RKO (cell line): ENCODE data around the gene REC8.
"Not testable (repeated sequence)": the region's sequence is repeated elsewhere in the genome, so short reads cannot be mapped to it uniquely, and the experiment has no call there.

ENCODE experiments used
- DNase-seq: peaks from one replicate; pipeline ENCODE4 v3.0.0-alpha.2; 2016; ENCODE audit warnings: low spot score

Gene REC8

DNA sequence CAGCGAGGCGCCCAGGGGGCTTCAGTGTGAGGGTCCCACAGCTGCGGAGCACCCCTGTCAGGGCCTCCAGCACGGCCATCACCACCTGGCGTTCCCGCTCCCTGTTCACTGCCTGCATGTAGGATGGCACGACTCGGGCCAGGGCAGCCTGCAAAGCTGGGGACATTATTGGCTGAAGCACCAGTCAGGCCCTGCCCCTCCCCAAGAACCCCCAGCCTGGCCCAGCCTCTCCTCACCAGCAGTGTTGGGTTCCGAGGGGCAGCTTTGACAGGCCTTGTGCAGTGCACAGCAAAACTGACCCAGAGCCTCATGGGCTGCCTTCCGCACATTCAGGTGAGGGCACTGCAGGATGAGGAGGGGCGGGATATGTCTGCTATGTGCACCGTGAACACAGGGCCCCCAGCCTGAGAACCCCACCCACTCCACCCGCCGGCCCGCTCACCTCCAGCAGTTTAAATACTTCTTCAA, 11.2 kb downstream of the REC8 start:
- no peak for DNase-seq

DNA sequence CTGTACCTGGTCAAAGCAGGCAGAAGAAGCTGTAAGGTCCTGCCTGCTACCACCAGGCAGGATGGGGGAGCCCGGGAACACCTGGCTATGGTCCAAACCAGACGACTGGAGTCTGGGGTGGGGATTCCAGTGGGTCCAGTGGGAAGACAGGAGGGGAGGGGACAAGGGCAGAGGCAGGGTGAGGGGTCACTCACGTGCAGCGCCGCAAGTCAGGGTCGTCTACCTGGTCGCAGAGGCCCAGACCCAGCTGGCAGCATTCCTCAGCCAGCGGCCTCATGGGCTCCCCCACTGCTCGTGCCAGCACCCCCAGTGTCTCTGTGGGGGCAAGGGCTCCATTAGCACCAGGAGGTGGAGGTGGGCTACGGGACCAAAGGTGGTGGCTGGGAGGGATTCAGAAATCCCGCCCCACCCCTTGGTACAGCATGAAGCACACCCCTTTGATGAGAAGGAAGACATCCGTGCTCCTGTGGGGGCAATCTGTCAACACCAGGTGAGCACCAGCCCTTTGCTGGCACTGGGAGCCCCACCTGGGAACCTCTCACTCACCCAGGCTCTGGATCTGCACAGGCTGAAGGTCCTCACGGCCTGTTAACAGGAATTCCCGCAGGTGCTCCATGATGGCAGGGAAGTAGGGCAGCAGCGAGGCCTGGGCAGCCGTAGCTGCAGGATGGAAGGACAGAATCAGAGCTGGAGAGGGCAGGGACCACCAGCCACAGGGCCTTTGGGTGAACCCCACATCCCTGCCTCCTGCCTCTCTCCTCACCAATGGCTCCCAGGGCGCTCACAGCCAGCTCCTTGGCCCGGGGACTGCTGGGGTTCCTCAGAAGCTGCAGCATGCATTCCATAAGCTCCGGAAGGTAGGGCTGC, 12.5 kb downstream of the REC8 start:
- DNase-seq, result no peak

DNA sequence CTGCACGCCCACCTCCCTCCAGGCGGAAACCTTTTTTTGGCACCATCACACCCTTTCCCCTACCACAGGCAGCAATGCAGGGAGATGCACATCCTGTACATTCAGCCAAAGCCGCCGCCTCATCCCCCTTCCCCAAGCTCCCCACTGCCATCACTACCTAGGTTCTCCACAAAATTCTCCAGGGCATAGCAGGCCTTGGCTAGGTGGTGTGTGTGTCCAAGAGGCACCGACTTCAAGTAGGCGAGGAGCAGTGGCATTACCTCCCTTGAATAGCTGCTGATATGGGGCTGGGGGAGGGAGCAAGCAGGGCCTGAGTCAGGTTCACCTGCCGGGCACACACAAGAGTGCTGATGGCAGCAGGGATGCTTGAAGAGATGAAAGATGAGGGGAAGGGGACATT, 13.1 kb downstream of the REC8 start:
- DNase-seq, result no peak

DNA sequence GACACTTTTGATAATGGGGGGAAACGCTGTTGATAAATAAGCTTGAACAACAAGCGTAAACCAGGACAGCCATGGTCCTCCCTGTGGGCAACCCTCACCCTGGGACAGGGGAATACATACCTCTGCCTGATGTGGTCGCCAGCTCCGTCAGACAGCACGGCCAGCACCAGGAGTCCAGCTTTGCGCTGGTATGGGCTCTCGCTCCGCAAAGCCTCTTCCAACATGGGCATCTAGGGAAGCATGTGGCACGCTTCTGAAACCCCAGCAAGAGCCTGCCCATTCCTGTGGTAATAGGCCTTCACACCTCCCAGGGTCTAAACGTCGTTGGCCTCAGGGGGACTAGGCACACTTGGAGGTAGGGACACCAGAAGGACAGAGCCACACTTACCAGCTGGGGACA, 13.9 kb downstream of the REC8 start:
- no peak for DNase-seq

DNA sequence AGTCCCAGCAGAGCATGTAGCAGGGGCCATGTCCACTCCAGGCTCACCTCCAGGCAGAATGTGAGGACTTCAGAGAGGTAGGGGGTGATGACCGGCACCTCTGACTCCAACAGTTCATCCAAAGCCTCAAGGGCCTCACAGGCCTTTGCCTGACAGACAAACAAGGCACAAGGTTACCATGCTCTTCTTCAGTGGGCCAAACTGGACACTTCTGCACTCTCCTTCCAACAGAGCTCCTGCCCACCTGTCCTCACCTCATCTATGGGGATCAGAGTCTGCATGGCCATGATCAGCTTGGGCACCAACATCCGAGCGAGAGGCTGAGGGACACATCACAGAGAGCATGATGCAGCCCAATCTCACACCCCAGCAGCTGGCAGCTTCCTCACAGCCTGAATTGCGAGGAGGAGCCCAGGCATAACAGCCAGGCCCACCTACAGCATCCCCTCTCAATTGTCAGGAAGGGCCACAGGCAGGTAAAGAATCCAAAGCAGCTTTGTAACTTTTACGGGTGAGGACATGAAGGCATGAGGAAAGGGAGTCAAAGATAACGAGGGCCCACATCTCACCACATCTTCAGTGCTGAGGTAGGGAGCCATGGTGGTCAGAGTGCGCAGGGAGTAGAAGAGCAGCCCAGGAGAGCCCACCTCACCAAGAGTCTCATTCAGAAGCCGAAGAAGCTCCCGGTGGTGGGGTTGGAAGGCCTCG, 15.1 kb downstream of the REC8 start:
- DNase-seq, result no peak

DNA sequence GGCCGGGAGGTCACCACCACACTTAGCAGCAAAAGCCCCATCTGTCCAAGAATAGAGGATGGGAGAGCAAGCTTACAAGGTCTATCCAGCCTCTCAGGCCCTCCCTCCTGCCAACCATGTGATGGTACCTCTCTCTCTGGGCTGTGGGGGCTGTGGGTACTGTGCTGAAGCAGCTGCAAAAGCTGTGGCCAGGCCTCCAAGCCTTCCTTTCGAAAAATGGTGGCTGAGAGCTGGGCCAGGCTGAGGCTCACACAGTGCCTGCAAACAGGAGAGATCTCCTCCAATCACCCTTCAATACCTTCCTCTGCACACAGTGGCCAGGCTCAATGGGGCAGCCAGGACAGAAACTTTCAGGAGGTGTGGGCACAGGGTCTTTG, 15.6 kb downstream of the REC8 start:
- DNase-seq, result no peak

DNA sequence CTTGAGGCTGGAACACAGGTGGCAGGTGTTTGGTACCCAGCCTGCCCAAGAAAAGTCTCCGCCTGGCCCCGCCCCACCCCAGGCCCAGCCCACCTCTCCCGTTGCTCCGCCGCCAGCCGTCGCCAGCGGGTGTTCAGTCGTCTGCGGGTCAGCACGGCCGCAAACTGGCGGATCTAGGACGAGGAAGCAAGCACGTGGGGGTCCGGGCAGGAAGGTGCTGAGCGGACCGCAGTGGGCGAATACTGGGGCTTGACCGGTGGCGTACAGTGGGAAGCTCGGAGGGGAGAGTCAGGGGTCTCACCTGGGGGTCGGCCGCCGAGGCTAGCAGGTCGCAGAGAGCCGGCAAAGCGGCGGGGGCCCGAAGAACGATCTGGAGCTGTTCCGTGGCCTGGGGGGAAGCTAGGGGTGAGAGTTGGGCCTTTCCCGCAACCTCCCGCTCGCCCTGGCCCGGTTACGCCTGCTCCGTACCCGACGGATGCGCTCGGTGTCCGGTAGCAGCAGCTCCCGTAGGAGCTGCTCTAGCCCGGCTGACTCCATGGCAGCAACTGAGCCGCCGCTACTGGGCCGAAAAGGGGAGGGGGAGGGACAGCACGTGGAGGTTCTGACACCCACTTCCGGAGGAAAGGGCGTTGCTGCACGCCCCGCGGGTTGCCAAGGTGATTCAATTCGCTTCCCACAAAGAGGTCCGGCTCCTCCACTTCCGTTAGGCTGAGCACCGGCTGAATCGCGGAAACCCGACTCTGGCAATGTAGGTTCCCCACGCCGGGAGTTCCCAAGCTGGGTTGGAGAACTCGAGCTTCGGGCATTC, 16.6 kb downstream of the REC8 start, which contains the start of gene IPO4:
Gene IPO4 (minus strand): TSS at position 566 of the 808 bp plus-strand sequence. CDS start 29 bp downstream, at position 537.
- DNase-seq, result peak; percentile 99

DNA sequence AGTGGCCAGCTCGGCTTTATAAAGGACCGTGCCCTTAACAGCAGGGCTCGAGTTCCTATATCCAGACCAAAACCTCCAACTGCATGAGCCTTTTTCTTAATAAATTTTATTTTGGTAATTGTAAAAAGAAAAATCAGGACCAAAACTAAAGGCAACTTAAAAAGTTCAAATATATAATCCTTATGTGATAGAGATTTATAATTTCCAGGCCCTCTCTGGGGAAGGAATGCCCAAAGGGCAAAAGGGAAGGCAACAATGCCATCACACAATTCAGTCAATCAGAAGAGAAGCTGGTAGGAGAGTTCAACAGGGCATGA, 17.1 kb downstream of the REC8 start:
- no peak for DNase-seq

DNA sequence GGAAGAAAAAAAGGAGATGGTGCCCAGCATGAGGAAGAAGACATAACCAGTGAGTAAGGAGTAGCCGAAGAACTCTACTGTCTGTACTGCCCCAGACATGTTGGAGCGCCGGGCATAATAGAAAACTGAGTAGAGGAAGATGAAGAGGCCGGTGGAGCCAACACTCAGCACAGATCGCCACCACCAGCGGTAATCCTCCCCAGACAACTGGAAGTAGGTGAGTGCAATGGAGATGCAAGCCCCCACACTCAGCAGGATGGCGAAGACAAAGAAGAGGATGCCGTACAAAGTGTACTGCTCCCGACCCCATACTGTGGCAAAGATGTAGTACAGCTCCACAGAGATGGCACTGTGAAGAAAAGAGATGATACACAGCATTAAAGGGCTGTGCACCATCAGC, 17.6 kb downstream of the REC8 start:
- no peak for DNase-seq

DNA sequence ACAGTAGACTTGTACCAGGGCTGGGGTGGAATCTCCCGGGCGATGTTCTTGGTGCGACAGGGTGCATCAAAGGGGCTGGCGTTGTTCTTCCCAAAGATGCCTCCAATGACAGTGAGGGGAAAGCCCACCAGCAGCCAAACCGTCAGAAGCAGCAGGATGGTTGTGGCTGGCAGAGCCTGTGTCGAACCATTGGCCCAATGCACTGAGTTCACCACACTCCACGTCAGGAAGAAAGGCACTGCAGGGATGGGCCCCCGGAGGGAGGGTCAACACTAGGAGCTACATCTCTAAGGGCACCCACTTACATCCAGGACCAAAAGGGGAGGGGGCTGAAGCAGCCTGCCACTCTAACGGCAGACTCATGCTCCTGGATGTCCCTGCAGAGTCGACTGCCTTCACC, 18.5 kb downstream of the REC8 start:
- no peak for DNase-seq

DNA sequence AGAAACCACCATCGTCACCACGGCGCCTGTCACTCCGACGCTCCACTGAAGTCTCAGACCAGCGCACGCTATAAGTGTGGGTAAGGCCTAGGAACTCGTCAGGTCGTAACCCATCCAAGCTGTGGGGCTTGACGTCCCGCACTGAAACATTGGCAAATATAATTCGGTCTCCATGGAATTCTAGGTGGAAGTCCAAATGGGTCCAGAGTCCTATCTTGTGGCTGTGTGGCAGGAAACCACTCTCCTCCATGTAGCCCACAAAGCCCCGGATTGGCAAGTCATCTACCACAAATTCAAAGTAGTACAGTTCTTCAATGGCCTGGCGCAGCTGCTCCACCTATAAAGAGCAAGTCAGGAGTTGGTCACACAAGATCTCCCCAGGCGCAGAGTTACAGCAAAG, 21.1 kb downstream of the REC8 start:
- no peak for DNase-seq

DNA sequence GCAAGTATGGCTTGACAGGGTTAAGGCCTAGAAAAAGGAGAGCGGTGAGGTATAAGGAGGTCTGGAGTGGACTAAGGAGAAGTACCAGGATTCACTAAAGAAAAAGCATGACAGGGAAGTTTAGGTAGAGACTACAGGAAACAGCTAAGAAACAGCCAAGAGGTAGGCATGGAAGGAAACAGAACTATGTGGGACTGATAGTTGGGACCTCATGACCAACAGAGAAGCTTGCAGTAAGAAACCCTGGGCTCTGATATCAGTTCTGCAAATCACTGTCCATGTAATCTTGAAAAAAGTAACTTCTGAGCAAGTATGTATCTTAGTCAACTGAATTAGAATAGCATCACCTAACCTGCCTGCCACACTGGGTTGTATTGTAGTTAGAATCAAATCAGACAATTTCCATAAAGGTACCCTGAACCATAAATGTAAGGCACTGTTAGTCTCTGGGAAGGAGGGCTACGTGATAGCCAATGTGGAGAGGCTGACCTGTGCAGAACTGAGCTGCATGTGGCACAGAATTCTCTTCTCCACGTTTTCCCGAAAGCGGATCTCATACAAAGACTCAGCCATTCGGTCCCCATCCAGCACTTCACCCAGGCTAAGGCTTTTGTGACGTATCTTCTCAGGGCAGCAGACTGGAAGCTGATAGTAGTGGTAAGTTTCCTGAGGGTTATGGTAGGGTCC, 22.4 kb downstream of the REC8 start:
- no peak for DNase-seq

DNA sequence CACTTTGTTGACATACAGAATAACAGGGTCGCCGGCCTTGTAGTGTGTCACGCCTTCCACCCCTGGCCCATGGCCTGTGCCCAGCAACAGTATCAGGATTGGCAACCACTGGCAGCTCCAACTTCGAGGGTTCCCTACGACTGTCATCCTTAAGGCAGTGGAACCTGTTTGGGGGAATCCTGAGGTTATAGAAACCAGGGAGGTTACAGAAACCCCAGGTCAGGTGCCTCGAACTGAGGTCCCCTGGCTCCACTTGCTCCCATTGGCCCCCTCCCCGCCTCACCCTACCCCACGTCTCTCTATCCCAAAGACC, 22.9 kb downstream of the REC8 start:
- no peak for DNase-seq

DNA sequence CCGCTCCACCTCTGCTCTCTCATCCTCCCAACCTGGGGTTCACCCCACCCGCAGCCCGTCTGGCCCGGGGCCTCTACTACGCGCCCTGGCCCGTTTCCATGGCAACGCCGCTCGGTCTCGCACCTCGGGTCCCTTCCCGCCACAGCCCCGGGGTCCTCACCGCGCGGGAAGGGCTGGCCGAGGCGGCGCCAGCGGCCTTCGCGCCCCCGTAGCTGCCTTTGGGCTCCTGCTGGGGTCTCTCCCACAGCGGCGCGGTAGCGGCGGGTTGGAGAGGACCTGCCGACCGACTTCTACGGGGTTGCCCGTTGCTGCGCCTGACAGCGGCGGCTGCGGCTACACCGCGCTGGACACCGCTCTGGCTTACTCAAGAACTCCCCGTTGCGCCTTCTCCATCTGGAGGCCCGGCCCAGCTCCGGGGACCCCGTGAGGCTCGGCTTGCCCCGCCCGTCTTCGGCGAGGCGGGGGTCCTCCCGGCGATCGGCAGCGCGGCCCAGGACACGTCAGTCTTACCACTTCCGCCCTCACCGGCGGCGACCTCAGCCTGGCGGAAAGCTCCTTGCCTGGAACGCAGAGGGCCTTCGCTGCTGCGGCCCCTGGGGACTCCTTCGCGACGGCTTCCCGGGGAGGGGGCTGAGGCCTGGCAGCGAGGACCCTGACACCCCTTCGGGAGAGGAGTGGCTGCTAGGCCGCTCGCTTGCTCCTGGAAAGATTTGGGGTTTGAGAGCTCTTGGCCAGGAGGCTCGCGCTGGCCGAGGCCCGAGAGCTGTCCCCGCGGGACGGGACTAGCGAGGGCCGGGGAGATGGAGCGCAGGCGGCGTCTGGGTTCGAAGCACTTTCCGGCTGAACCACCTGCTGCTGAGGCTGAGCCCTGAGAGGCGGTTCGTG, 23.5 kb downstream of the REC8 start, which contains the start of gene TM9SF1:
Gene TM9SF1 (minus strand): TSS at position 256 of the 885 bp plus-strand sequence. CDS start 422 bp downstream, outside the sequence.
- DNase-seq, result peak; percentile 90

DNA sequence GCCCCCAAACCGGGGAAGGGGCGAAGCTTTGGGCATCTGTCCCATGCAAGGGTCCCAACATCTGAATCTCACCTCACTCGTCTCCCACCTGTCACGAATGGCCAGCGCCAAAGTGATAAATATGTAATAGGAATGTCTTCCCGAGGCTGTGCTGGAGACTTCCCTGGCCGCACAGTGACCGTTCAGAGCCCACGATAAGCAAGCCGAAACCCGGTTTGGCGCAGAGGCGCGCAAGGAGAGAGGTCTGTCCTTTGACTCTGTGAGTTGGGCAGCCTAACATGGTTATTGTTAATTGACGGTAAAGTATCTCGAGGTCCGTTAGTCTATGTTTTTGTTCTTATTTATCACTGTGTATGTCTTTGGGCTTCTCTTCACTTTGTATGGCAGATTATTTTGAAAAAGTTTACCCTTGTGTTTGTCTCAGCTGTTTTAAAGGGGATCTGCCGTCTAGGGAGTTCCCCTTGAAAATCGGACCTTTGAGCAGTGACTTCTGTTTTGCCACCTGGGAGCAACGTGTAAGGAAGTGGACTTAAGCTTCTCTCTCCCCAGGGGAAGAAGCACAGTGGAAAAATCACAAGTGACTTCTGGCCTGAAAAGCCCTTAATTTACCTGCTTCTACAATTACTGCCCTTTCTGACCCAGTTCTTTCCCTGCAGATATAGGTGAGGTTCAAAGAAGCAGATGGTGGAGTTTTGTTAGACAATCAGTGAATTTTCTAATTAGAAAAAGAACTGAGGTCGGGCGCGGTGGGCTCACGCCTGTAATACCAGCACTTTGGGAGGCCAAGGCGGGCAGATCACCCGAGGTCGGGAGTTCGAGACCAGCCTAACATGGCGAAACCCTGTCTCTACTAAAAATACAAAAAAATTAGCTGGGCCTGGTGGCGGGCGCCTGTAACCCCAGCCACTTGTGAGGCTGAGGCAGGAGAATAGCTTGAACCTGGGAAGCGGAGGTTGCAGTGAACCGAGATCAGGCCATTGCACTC, 24.5 kb downstream of the REC8 start:
- peak; percentile 53 for DNase-seq

DNA sequence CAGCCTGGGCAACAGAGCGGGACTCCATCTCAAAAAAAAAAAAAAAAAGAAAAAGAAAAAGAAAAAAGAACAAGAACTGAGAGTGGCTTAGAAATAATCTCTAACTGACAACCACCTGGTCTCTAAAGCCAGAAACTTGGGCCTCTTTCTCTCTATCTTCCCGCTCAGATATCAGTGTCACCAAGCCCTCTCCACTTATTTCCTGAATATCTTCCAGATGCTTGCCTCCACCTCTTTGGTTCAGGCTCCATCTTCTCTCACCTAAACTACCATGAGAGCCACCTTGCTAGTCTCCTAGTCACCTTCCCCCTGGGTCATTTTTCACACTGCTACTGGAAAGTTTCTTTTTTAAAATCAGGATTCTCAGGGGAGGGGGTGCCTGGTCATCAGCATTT, 25.2 kb downstream of the REC8 start:
- no peak for DNase-seq

DNA sequence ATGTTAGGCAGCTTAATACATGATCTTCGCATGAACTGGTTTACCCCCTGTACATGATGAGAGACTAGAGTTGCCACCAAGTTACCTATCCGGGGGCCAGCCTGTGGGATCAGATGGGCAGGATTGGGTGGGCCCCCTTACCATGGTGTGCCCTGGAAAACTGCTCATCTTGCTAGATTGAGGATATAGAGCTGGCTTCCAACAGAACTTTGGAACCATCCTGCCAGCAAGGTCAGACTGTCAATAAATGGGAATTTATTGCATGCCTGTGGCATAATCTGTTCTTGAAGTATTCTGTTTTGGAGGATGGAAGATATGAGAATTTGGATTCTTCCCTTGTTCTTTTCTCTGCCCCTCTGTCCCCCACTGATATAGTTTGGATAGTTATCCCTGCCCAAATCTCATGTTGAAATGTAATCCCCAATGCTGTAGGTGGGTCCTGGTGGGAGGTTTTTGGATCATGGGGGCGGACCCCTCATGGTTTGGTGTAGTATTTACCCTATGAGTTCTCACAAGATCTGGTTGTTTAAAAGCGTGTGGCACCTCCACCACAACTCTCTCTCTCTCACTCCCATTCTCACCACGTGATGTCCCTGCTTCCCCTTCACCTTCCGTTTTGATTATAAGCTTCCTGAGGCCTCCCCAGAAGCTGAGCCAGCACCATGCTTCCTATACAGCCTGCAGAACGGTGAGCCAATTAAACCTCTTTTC, 27.1 kb downstream of the REC8 start:
- DNase-seq, result no peak

DNA sequence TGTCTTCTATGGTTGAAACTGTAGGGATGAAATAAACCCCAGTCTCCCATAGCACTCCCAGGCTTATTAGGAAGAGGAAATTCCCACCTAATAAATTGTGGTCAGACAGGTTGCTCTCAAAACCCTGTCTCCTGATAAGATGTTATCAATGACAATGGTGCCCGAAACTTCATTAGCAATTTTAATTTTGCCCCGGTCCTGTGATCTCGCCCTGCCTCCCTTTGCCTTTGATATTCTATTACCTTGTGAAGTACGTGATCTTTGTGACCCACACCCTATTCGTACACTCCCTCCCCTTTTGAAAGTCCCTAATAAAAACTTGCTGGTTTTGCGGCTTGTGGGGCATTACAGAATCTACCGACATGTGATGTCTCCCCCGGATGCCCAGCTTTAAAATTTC, 30.7 kb downstream of the REC8 start:
- not testable (repeated sequence) for DNase-seq

DNA sequence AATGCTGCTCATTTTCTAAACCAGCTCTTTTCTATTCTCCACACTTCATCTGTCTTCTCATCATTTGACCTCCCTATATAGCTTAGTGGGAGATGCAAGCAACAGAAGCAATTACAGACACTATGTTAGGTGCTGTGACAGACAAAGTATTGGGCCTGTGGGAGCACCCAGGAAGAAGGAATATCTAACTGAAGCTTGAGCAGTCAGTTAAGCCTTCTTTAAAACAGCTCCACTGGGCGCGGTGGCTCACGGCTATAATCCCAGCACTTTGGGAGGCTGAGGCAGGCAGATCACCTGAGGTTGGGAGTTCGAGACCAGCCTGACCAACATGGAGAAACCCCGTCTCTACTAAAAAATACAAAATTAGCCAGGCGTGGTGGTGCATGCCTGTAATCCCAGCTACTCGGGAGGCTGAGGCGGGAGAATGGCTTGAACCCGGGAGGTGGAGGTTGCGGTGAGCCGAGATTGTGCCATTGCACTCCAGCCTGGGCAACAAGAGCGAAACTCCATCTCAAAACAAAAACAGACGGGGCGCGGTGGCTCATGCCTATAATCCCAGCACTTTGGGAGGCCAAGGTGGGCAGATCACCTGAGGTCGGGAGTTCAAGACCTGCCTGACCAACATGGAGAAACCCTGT, 31.5 kb downstream of the REC8 start:
- DNase-seq, result not testable (repeated sequence)
